GM10248 (cell line): ENCODE data around the gene NHERF2.
"Not testable (repeated sequence)": the region's sequence is repeated elsewhere in the genome, so short reads cannot be mapped to it uniquely, and the experiment has no call there.

Source experiments
- CTCF ChIA-PET: fragments of 300-600 bp; sonication (Branson Sonifier 250); formaldehyde crosslinking; extraction: SDS; loops from one replicate; lab custom pipeline; 2021; ENCODE audit warnings: antibody characterized with exemption; lab: Yijun Ruan, JAX
- POLR2A ChIA-PET: fragments of 350-650 bp; sonication (Branson Sonifier 250); formaldehyde crosslinking; extraction: SDS; loops from one replicate; lab custom pipeline; 2020; ENCODE audit warnings: antibody characterized with exemption; lab: Yijun Ruan, JAX
- DNase-seq: peaks from one replicate; pipeline ENCODE4 v3.0.0; 2012; ENCODE audit errors: extremely low spot score
- CTCF ChIP-seq: IDR thresholded peaks from 2 replicates; pipeline ENCODE4 v1.5.1; 2012; ENCODE audit warnings: mild to moderate bottlenecking, low read depth; ENCODE audit errors: extremely low read depth, missing control alignments, control extremely low read depth

The NHERF2 gene

GRCh38 chr16:2008009-2008526 is 18.6 kb upstream of the NHERF2 start:
- ChIA-PET CTCF (interaction anchor here (0.8 to 1.9 kb wide), 6 partner anchors 12 to 187 kb away, joined by 3 to 4 read pairs (median 4); partner anchors contain the start of genes NTHL1 and TSC2), POLR2A (interaction anchor here (2.8 kb wide), 1 partner anchor 147 kb away, joined by 13 read pairs; the partner anchor contains the start of gene TRAF7)
- DNase-seq = no peak
- TF ChIP-seq CTCF = no peak

- no peak for TF ChIP-seq CTCF
- no peak for DNase-seq
- CTCF ChIA-PET = interaction anchor here (0.9 to 1.9 kb wide), 9 partner anchors 11 to 302 kb away, joined by 3 to 6 read pairs (median 4); partner anchors contain the start of genes MAPK8IP3, NPW, NTHL1 and TSC2
- POLR2A ChIA-PET = interaction anchor here (2.8 kb wide), 1 partner anchor 146 kb away, joined by 13 read pairs; the partner anchor contains the start of gene TRAF7
Measured at GRCh38 chr16:2008631-2009163, 18.0 kb upstream of the NHERF2 start.

- TF ChIP-seq CTCF = no peak
- ChIA-PET CTCF (interaction anchor here (1.0 to 1.9 kb wide), 8 partner anchors 11 to 303 kb away, joined by 3 to 6 read pairs (median 4); partner anchors contain the start of genes MAPK8IP3, NPW, NTHL1 and TSC2), POLR2A (interaction anchor here (2.8 kb wide), 1 partner anchor 146 kb away, joined by 13 read pairs; the partner anchor contains the start of gene TRAF7)
- DNase-seq = no peak
Measured at GRCh38 chr16:2009164-2009711, 17.5 kb upstream of the NHERF2 start.

- peak; percentile 97 for DNase-seq
- POLR2A ChIA-PET = interaction anchor here (2.8 kb wide), 1 partner anchor 145 kb away, joined by 13 read pairs; the partner anchor contains the start of gene TRAF7
- TF ChIP-seq CTCF = no peak
- CTCF ChIA-PET = no interaction called here
Measured at GRCh38 chr16:2009791-2010510, 16.8 kb upstream of the NHERF2 start, which contains the start of gene ZNF598. TSS of gene ZNF598 (minus strand) at chr16:2009821.

- POLR2A ChIA-PET = interaction anchor here (0.7 to 1.9 kb wide), 2 partner anchors 13 to 144 kb away, joined by 5 read pairs; partner anchors contain the start of gene TRAF7
- not testable (repeated sequence) for DNase-seq
- CTCF ChIA-PET = interaction anchor here (1.1 to 4.4 kb wide), 3 partner anchors 8 to 128 kb away, joined by 4 to 34 read pairs (median 16); no protein-coding TSS in a partner anchor
Measured at GRCh38 chr16:2011726-2012125, 15.0 kb upstream of the NHERF2 start.

- no peak for TF ChIP-seq CTCF
- DNase-seq = no peak
- ChIA-PET POLR2A (interaction anchor here (1.9 kb wide), 1 partner anchor 142 kb away, joined by 5 read pairs; the partner anchor contains the start of gene TRAF7), CTCF (interaction anchor here (0.7 to 4.4 kb wide), 5 partner anchors 10 to 140 kb away, joined by 3 to 34 read pairs (median 6); no protein-coding TSS in a partner anchor)
Measured at GRCh38 chr16:2013527-2013926, 13.2 kb upstream of the NHERF2 start.
